WTC11 (cell line): Measurements from ENCODE around the gene FRAT2. TPM values are rescaled to one million over a fixed set of nuclear protein-coding genes. Genes with fewer than 3 reads are reported as not detected.

Experiments
- ATAC-seq: fragments of 200-7000 bp; cut with Tn5 transposase; 2 replicates; pipeline ENCODE4 v1.10.0; 2021; ENCODE audit warnings: mild to moderate bottlenecking, moderate library complexity
- CTCF ChIA-PET: fragments of 300-600 bp; sonication (Branson Sonifier 250); formaldehyde crosslinking; loops from one replicate; lab custom pipeline; 2021; ENCODE audit warnings: antibody characterized with exemption; lab: Charles Lee
- POLR2A ChIA-PET: fragments of 350-600 bp; sonication (Branson Sonifier 250); formaldehyde crosslinking; loops from one replicate; lab custom pipeline; 2021; ENCODE audit warnings: antibody characterized with exemption; lab: Charles Lee
- DNase-seq: peaks from one replicate; pipeline ENCODE4 v3.0.0; 2021; ENCODE audit warnings: low spot score
- H3K27ac Mint-ChIP-seq: 2 replicates; pipeline ENCODE4 v1.8.0; 2021; ENCODE audit warnings: mixed read lengths
- H3K27me3 Mint-ChIP-seq: 2 replicates; pipeline ENCODE4 v1.8.0; 2021; ENCODE audit warnings: low read depth, mild to moderate bottlenecking, moderate library complexity, mixed read lengths
- H3K36me3 Mint-ChIP-seq: 2 replicates; pipeline ENCODE4 v1.8.0; 2021; ENCODE audit warnings: mixed read lengths
- H3K4me1 Mint-ChIP-seq: 2 replicates; pipeline ENCODE4 v1.8.0; 2022; ENCODE audit warnings: mixed read lengths
- H3K4me3 Mint-ChIP-seq: 2 replicates; pipeline ENCODE4 v1.8.0; 2021; ENCODE audit warnings: mild to moderate bottlenecking, moderate library complexity, mixed read lengths
- H3K9me3 Mint-ChIP-seq: 2 replicates; pipeline ENCODE4 v1.8.0; 2021; ENCODE audit warnings: mixed read lengths
- AR ChIP-seq: fragments of 250-450 bp; sonication (Bioruptor Pico); IDR thresholded peaks from 2 replicates; pipeline ENCODE4 v1.9.0; 2021; ENCODE audit warnings: mild to moderate bottlenecking
- ARID4B ChIP-seq: sonication (generic); formaldehyde crosslinking; IDR thresholded peaks from 2 replicates; pipeline ENCODE4 v1.8.0; 2023; ENCODE audit warnings: missing genetic modification reagents, mild to moderate bottlenecking, borderline replicate concordance
- CREB1 ChIP-seq: sonication (generic); formaldehyde crosslinking; IDR thresholded peaks from 2 replicates; pipeline ENCODE4 v1.8.0; 2023; ENCODE audit warnings: mild to moderate bottlenecking, missing genetic modification reagents
- E2F5 ChIP-seq: sonication (generic); formaldehyde crosslinking; IDR thresholded peaks from 2 replicates; pipeline ENCODE4 v1.8.1; 2022; ENCODE audit warnings: mild to moderate bottlenecking, moderate library complexity, missing genetic modification reagents
- EMX1 ChIP-seq: fragments of 250-450 bp; sonication (Bioruptor Pico); IDR thresholded peaks from 2 replicates; pipeline ENCODE4 v1.8.0; 2021; ENCODE audit warnings: mild to moderate bottlenecking
- GRHL2 ChIP-seq: fragments of 250-450 bp; sonication (Bioruptor Pico); IDR thresholded peaks from 2 replicates; pipeline ENCODE4 v1.8.0; 2022; ENCODE audit warnings: mild to moderate bottlenecking, moderate library complexity; ENCODE audit not compliant: insufficient replicate concordance, severe bottlenecking
- MAX ChIP-seq: sonication (generic); formaldehyde crosslinking; IDR thresholded peaks from 2 replicates; pipeline ENCODE4 v1.8.0; 2022; ENCODE audit warnings: mild to moderate bottlenecking, missing genetic modification reagents
- MLX ChIP-seq: sonication (generic); formaldehyde crosslinking; IDR thresholded peaks from 2 replicates; pipeline ENCODE4 v1.8.1; 2023; ENCODE audit warnings: mild to moderate bottlenecking, missing genetic modification reagents, moderate library complexity
- MYBL2 ChIP-seq: sonication (generic); formaldehyde crosslinking; IDR thresholded peaks from 2 replicates; pipeline ENCODE4 v1.8.1; 2023; ENCODE audit warnings: mild to moderate bottlenecking, moderate library complexity, missing genetic modification reagents
- NR1H2 ChIP-seq: sonication (generic); formaldehyde crosslinking; IDR thresholded peaks from 2 replicates; pipeline ENCODE4 v1.9.0; 2021; ENCODE audit warnings: mild to moderate bottlenecking, moderate library complexity, missing genetic modification reagents
- NR2C2 ChIP-seq: sonication (generic); formaldehyde crosslinking; IDR thresholded peaks from 2 replicates; pipeline ENCODE4 v1.8.0; 2022; ENCODE audit warnings: mild to moderate bottlenecking, missing genetic modification reagents
- SP1 ChIP-seq: sonication (generic); formaldehyde crosslinking; conservative IDR thresholded peaks from 2 replicates; pipeline ENCODE4 v1.8.1; 2022; ENCODE audit warnings: missing genetic modification reagents
- STAT6 ChIP-seq: sonication (generic); formaldehyde crosslinking; conservative IDR thresholded peaks from 2 replicates; pipeline ENCODE4 v1.8.1; 2023; ENCODE audit warnings: mild to moderate bottlenecking, low read depth, missing genetic modification reagents, moderate library complexity
- ZNF532 ChIP-seq: fragments of 250-450 bp; sonication (Bioruptor Pico); IDR thresholded peaks from 2 replicates; pipeline ENCODE4 v1.9.0; 2021; ENCODE audit warnings: mild to moderate bottlenecking, borderline replicate concordance
- total RNA-seq: library from RNA; stranded (reverse); gene quantifications from 3 replicates; pipeline ENCODE4 v1.2.3, GENCODE V29; 2021

The FRAT2 gene
- total RNA-seq, 1 experiment from 2014 or later = 48.2 TPM

- Mint-ChIP-seq H3K4me1 (peaks cover 30% of the 10 kb centered on the region), H3K9me3 (no peaks in the 10 kb centered on the region), H3K36me3 (no peaks in the 10 kb centered on the region), H3K27ac (peak overlapping the region; percentile 95; the same call in 1 of the 2 replicates), H3K4me3 (peak overlapping the region; percentile 83), H3K27me3 (peaks cover 33% of the 10 kb centered on the region)
- ATAC-seq = peak; percentile 1; the same call in 1 of the 2 replicates
- POLR2A ChIA-PET = interaction anchor here (1.1 to 2.9 kb wide), 4 partner anchors 8 to 28 kb away, joined by 3 to 46 read pairs (median 13); partner anchors contain the start of genes ARHGAP19 and FRAT2
- CTCF ChIA-PET = interaction anchor here (1.0 to 2.0 kb wide), 6 partner anchors 10 to 248 kb away, joined by 3 to 26 read pairs (median 9); partner anchors contain the start of genes FRAT2 and RRP12
- TF ChIP-seq SP1 = no peak
- TF ChIP-seq E2F5 (CRISPR knock-in tag) = 0 out of 2 replicates have a peak, but pooled peaks have one; percentile 12
- TF ChIP-seq EMX1 (CRISPR knock-in tag) = no peak
- TF ChIP-seq MLX (CRISPR knock-in tag) = 0 out of 2 replicates have a peak, but pooled peaks have one; percentile 12
- peak; percentile 21 for DNase-seq
Observed at GRCh38 chr10:97320480-97321031, 14.0 kb downstream of the FRAT2 start.

GRCh38 chr10:97319671-97320479, 14.7 kb downstream of the FRAT2 start:
- H3K9me3 Mint-ChIP-seq = no peaks in the 10 kb centered on the region
- POLR2A ChIA-PET = interaction anchor here (0.8 to 2.9 kb wide), 4 partner anchors 9 to 81 kb away, joined by 3 to 46 read pairs (median 9); partner anchors contain the start of genes ARHGAP19, FRAT2 and RRP12
- no peak for TF ChIP-seq NR1H2 (CRISPR knock-in tag)
- no peak for TF ChIP-seq ZNF532 (CRISPR knock-in tag)
- TF ChIP-seq ARID4B (CRISPR knock-in tag) = peak; percentile 42; the same call in 1 of the 2 replicates
- TF ChIP-seq AR (CRISPR knock-in tag) = no peak
- no peak for TF ChIP-seq NR2C2
- TF ChIP-seq GRHL2 = no peak
- TF ChIP-seq CREB1 (CRISPR knock-in tag) = 0 out of 2 replicates have a peak, but pooled peaks have one; percentile 21
- TF ChIP-seq MAX (CRISPR knock-in tag) = peak; percentile 70; the same call in 1 of the 2 replicates
- TF ChIP-seq STAT6 (CRISPR knock-in tag) = no peak
- no peak for TF ChIP-seq MYBL2 (CRISPR knock-in tag)

More at GRCh38 chr10:97319671-97320479, 14.7 kb downstream of the FRAT2 start:
- CTCF ChIA-PET = interaction anchor here (0.8 to 2.0 kb wide), 10 partner anchors 10 to 247 kb away, joined by 3 to 26 read pairs (median 4); partner anchors contain the start of gene RRP12
- Mint-ChIP-seq H3K27me3 (peaks cover 33% of the 10 kb centered on the region), H3K27ac (0 out of 2 replicates have a peak overlapping the region, but pooled peaks have one; percentile 95), H3K4me1 (peaks cover 29% of the 10 kb centered on the region), H3K4me3 (peak overlapping the region; percentile 83), H3K36me3 (no peaks in the 10 kb centered on the region)
- ATAC-seq = peak; percentile 55
- DNase-seq = peak; percentile 76
